ENCODE results near the gene ZDHHC20. TPM values are rescaled to one million over a fixed set of nuclear protein-coding genes. Genes with fewer than 3 reads are reported as not detected.

Gene ZDHHC20
- total RNA-seq, 4 donors from 2014 or later: 29.9 to 104 (median 76.9) TPM

GRCh38 chr13:21475115-21475514 is 16.0 kb upstream of the ZDHHC20 start:
- no peaks in the 10 kb centered on the region for H3K27me3 ChIP-seq
- peaks cover 0 to 17% (median 4%) of the 10 kb centered on the region in 4 donors for H3K4me1 ChIP-seq
- in situ Hi-C loops (cut with MboI; ENCODE audit: low pct_ligation_motif_present in 1 of 4, low pct_unique_long_range_greater_than_20kb in 1 of 4, low sequenced_read_pairs in 3 of 4): loop anchor here (10.0 to 25.0 kb wide), 6 partner anchors 180 to 540 kb away; no protein-coding TSS in a partner anchor
- WGBS, 2 donors (ENCODE audit: low coverage in 1 of 2): 56 to 62% methylated on average over 4 to 6 of the region's 6 CpGs
- no peak for TF ChIP-seq EP300 (IDR thresholded peaks at IDR 0.05; ENCODE audit: low read depth)
- no peak for TF ChIP-seq POLR2AphosphoS5 (IDR thresholded peaks at IDR 0.05)
- no peak for TF ChIP-seq POLR2A (IDR thresholded peaks at IDR 0.05)
- H3K27ac ChIP-seq: no peak overlapping the region
- no peak for DNase-seq
- H3K36me3 ChIP-seq: no peaks in the 10 kb centered on the region
- H3K4me3 ChIP-seq: no peak overlapping the region
- intact Hi-C loops (cut with DNase I; ENCODE audit: low total_unique reads): loop anchor here (5.0 to 10.0 kb wide), 3 partner anchors 178 to 540 kb away; no protein-coding TSS in a partner anchor
- H3K9me3 ChIP-seq: peaks cover 0 to 4% of the 10 kb centered on the region in 2 donors

DNA sequence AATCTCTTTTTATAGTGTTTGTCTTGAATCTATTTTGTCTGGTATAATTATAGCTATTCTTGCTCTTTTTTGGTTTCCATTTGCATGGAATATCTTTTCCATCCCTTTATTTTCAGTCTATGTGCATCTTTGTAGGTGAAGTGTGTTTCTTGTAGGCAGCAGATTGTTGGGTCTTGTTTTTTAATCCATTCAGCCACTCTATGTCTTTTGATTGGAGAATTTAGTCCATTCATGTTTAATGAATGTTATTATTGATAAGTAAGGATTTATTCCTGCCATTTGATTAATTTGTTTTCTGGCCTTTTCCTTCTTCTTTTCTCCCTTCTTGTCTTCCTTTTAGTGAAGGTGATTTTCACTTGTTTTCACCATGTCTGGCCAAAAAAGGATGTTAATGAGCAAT is 11.7 kb upstream of the ZDHHC20 start:
- Histone ChIP-seq H3K27me3 (no peaks in the 10 kb centered on the region), H3K4me3 (no peak overlapping the region), H3K36me3 (no peaks in the 10 kb centered on the region), H3K4me1 (peaks cover 0 to 5% (median 0%) of the 10 kb centered on the region in 4 donors), H3K27ac (no peak overlapping the region), H3K9me3 (peaks cover 0 to 4% of the 10 kb centered on the region in 2 donors)
- in situ Hi-C loops (cut with MboI; ENCODE audit: low pct_ligation_motif_present in 1 of 4, low pct_unique_long_range_greater_than_20kb in 1 of 4, low sequenced_read_pairs in 3 of 4) (loop anchor here (10.0 kb wide), 3 partner anchors 176 to 536 kb away; no protein-coding TSS in a partner anchor), intact Hi-C loops (cut with DNase I; ENCODE audit: low total_unique reads) (loop anchor here (5.0 to 10.0 kb wide), 2 partner anchors 536 to 1738 kb away; no protein-coding TSS in a partner anchor)
- TF ChIP-seq POLR2A (IDR thresholded peaks at IDR 0.05) (no peak), EP300 (IDR thresholded peaks at IDR 0.05; ENCODE audit: low read depth) (no peak), POLR2AphosphoS5 (IDR thresholded peaks at IDR 0.05) (no peak)
- TF ChIP-seq, protein P1, sequence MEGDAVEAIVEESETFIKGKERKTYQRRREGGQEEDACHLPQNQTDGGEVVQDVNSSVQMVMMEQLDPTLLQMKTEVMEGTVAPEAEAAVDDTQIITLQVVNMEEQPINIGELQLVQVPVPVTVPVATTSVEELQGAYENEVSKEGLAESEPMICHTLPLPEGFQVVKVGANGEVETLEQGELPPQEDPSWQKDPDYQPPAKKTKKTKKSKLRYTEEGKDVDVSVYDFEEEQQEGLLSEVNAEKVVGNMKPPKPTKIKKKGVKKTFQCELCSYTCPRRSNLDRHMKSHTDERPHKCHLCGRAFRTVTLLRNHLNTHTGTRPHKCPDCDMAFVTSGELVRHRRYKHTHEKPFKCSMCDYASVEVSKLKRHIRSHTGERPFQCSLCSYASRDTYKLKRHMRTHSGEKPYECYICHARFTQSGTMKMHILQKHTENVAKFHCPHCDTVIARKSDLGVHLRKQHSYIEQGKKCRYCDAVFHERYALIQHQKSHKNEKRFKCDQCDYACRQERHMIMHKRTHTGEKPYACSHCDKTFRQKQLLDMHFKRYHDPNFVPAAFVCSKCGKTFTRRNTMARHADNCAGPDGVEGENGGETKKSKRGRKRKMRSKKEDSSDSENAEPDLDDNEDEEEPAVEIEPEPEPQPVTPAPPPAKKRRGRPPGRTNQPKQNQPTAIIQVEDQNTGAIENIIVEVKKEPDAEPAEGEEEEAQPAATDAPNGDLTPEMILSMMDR (IDR thresholded peaks at IDR 0.05): no peak
- DNase-seq: no peak

DNA sequence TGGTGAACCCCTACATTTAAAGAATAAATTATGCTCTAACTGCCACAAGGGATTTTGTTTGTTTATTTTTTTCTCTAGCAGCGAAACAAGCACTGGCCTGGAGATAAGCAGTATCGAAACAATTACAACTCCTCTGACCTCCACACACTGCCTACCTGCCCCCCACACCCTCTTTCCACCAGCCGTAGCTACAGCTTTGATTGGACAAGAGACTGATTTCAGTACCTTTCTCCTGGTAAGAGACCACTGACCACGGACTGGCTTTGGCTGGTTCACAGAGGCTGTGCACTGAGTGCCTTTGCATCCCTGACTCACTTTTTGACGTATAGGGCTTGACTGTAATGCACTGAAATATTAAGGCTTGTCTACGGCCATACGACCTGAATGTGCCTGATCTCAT is 7.4 kb upstream of the ZDHHC20 start:
- in situ Hi-C loops (cut with MboI; ENCODE audit: low pct_ligation_motif_present in 1 of 4, low pct_unique_long_range_greater_than_20kb in 1 of 4, low sequenced_read_pairs in 3 of 4): loop anchor here in 1 of 4 donors (10.0 kb wide), 1 partner anchor 352 kb away; no protein-coding TSS in a partner anchor
- WGBS, 2 donors (ENCODE audit: low coverage in 1 of 2): 59 to 79% methylated on average over 4 to 7 of the region's 7 CpGs

DNA sequence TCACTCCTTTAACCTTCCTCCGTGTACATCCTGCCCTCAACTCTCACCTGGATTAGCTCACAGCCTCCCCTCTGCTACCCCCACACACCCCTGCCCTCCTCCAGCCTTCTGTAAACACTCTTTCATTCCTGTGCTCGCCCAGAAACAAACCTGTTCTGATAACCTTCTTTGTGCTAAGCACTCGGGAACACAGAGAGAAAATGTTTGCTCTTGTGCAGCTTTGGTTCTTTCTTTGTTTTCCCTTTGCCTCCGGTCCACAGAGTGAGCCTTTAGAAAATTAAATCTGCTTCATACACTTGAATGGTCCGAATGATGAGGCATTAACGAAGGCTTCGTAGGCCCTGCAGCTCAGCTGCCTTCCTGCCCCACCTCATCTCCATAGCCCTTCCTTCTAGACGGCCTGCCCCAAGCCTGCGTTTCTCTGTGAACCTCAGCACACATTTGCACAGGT is 6.6 kb upstream of the ZDHHC20 start:
- H3K27me3 ChIP-seq: no peaks in the 10 kb centered on the region
- peak overlapping the region in 2 of 4 donors; percentile 27 to 41 for H3K27ac ChIP-seq
- 17 to 34% methylated on average over 4 to 9 of the region's 9 CpGs for WGBS, 2 donors (ENCODE audit: low coverage in 1 of 2)
- H3K4me3 ChIP-seq: no peak overlapping the region
- no peaks in the 10 kb centered on the region for H3K36me3 ChIP-seq
- peak; percentile 17 for DNase-seq
- peaks cover 0 to 11% (median 0%) of the 10 kb centered on the region in 4 donors for H3K4me1 ChIP-seq
- TF ChIP-seq EP300 (IDR thresholded peaks at IDR 0.05; ENCODE audit: low read depth): no peak
- TF ChIP-seq POLR2AphosphoS5 (IDR thresholded peaks at IDR 0.05): no peak
- TF ChIP-seq POLR2A (IDR thresholded peaks at IDR 0.05): no peak
- TF ChIP-seq, protein P1 (IDR thresholded peaks at IDR 0.05): no peak
- H3K9me3 ChIP-seq: no peaks in the 10 kb centered on the region
- in situ Hi-C loops (cut with MboI; ENCODE audit: low pct_ligation_motif_present in 1 of 4, low pct_unique_long_range_greater_than_20kb in 1 of 4, low sequenced_read_pairs in 3 of 4): loop anchor here in 1 of 4 donors (10.0 kb wide), 1 partner anchor 351 kb away; no protein-coding TSS in a partner anchor
- intact Hi-C loops (cut with DNase I; ENCODE audit: low total_unique reads): no loop called here

More for the DNA sequence above, 7.4 kb upstream of the ZDHHC20 start:
- TF ChIP-seq, protein P1 (IDR thresholded peaks at IDR 0.05): no peak
- TF ChIP-seq EP300 (IDR thresholded peaks at IDR 0.05; ENCODE audit: low read depth): no peak
- no peak for TF ChIP-seq POLR2A (IDR thresholded peaks at IDR 0.05)
- no peak for TF ChIP-seq POLR2AphosphoS5 (IDR thresholded peaks at IDR 0.05)
- Histone ChIP-seq H3K9me3 (peaks cover 0 to 4% of the 10 kb centered on the region in 2 donors), H3K27me3 (no peaks in the 10 kb centered on the region), H3K27ac (no peak overlapping the region), H3K4me3 (no peak overlapping the region), H3K4me1 (peaks cover 0 to 11% (median 0%) of the 10 kb centered on the region in 4 donors), H3K36me3 (no peaks in the 10 kb centered on the region)
- no peak for DNase-seq
- intact Hi-C loops (cut with DNase I; ENCODE audit: low total_unique reads): no loop called here
